ENCODE results near the gene ARHGEF33. TPM values are rescaled to one million over a fixed set of nuclear protein-coding genes. Genes with fewer than 3 reads are reported as not detected.

Gene ARHGEF33
- total RNA-seq, 1 experiment from 2014 or later = 0.71 TPM

GRCh38 chr2:38971377-38971776 is 81.7 kb downstream of the ARHGEF33 start:
- no TSS peak for BruUV-seq (replicated peaks)
- no peaks in the 10 kb centered on the region for H3K27me3 Mint-ChIP-seq (ENCODE audit: unreplicated experiment)
- no peak overlapping the region for H3K4me3 Mint-ChIP-seq (ENCODE audit: low read depth, unreplicated experiment)
- no peaks in the 10 kb centered on the region for H3K36me3 Mint-ChIP-seq (ENCODE audit: insufficient read depth, unreplicated experiment)
- CTCF ChIA-PET = no interaction called here
- no peaks in the 10 kb centered on the region for H3K4me1 Mint-ChIP-seq (ENCODE audit: low read depth, unreplicated experiment)
- no peaks in the 10 kb centered on the region for H3K9me3 Mint-ChIP-seq (ENCODE audit: low read depth, unreplicated experiment)
- no peak for TF ChIP-seq CTCF (IDR thresholded peaks at IDR 0.05; ENCODE audit: unreplicated experiment)
- intact Hi-C loops (cut with micrococcal nuclease; ENCODE audit: unreplicated experiment) = no loop called here
- DNase-seq = no peak
- H3K27ac Mint-ChIP-seq (ENCODE audit: unreplicated experiment) = no peak overlapping the region

DNA sequence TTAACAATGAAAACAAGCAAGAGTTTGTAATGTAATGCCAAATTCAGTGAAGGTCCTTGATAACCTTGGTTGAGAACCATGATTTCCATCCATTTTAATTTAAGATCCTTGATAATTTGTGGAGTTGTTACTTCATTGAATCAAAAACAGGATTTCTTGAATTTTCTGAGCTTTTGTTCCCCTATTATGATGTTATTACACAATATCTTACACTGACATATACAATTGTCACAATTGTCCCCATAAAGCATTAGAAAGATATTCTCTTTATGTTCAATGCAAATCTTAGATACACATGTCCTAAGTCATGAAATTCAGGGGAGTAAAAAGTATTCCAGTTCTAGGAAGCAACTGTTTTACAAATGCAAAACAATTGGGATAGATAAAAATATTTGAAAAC is 83.6 kb downstream of the ARHGEF33 start:
- no peaks in the 10 kb centered on the region for H3K4me1 Mint-ChIP-seq (ENCODE audit: low read depth, unreplicated experiment)
- H3K27ac Mint-ChIP-seq (ENCODE audit: unreplicated experiment) = no peak overlapping the region
- no peaks in the 10 kb centered on the region for H3K27me3 Mint-ChIP-seq (ENCODE audit: unreplicated experiment)
- CTCF ChIA-PET = no interaction called here
- H3K36me3 Mint-ChIP-seq (ENCODE audit: insufficient read depth, unreplicated experiment) = no peaks in the 10 kb centered on the region
- intact Hi-C loops (cut with micrococcal nuclease; ENCODE audit: unreplicated experiment) = no loop called here
- H3K9me3 Mint-ChIP-seq (ENCODE audit: low read depth, unreplicated experiment) = no peaks in the 10 kb centered on the region
- no peak for TF ChIP-seq CTCF (IDR thresholded peaks at IDR 0.05; ENCODE audit: unreplicated experiment)
- BruUV-seq (replicated peaks) = no TSS peak
- no peak overlapping the region for H3K4me3 Mint-ChIP-seq (ENCODE audit: low read depth, unreplicated experiment)
- no peak for DNase-seq

DNA sequence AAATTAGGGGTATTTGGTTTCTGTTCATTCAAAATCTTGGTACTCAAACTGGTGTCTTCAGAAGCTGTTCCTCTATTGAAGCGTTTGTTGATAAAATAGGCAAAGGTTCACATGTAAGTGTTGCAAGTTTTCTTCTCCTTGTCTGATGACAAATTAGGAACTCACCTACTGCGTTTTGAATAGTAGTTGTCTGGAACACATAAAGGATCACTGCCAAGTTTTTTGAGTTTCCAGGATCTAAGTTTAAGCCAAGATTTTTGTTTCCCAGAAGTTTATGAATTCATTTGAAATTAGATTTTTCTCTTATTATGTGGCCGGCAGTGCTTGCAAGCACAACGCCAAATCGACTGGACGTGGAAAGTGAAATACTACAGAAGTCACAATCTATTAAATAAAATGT is 85.4 kb downstream of the ARHGEF33 start:
- H3K27me3 Mint-ChIP-seq (ENCODE audit: unreplicated experiment) = no peaks in the 10 kb centered on the region
- no peak overlapping the region for H3K27ac Mint-ChIP-seq (ENCODE audit: unreplicated experiment)
- no peak overlapping the region for H3K4me3 Mint-ChIP-seq (ENCODE audit: low read depth, unreplicated experiment)
- no peaks in the 10 kb centered on the region for H3K9me3 Mint-ChIP-seq (ENCODE audit: low read depth, unreplicated experiment)
- DNase-seq = no peak
- H3K36me3 Mint-ChIP-seq (ENCODE audit: insufficient read depth, unreplicated experiment) = no peaks in the 10 kb centered on the region
- no peaks in the 10 kb centered on the region for H3K4me1 Mint-ChIP-seq (ENCODE audit: low read depth, unreplicated experiment)
- intact Hi-C loops (cut with micrococcal nuclease; ENCODE audit: unreplicated experiment) = no loop called here
- no peak for TF ChIP-seq CTCF (IDR thresholded peaks at IDR 0.05; ENCODE audit: unreplicated experiment)
- CTCF ChIA-PET = no interaction called here
- BruUV-seq (replicated peaks) = no TSS peak

- Mint-ChIP-seq H3K36me3 (ENCODE audit: insufficient read depth, unreplicated experiment) (no peaks in the 10 kb centered on the region), H3K27me3 (ENCODE audit: unreplicated experiment) (no peaks in the 10 kb centered on the region), H3K27ac (ENCODE audit: unreplicated experiment) (no peak overlapping the region), H3K4me1 (ENCODE audit: low read depth, unreplicated experiment) (no peaks in the 10 kb centered on the region), H3K9me3 (ENCODE audit: low read depth, unreplicated experiment) (no peaks in the 10 kb centered on the region), H3K4me3 (ENCODE audit: low read depth, unreplicated experiment) (no peak overlapping the region)
- no peak for DNase-seq
- intact Hi-C loops (cut with micrococcal nuclease; ENCODE audit: unreplicated experiment) = no loop called here
- BruUV-seq (replicated peaks) = no TSS peak
- CTCF ChIA-PET = no interaction called here
- no peak for TF ChIP-seq CTCF (IDR thresholded peaks at IDR 0.05; ENCODE audit: unreplicated experiment)
These were observed 87.4 kb downstream of the ARHGEF33 start for GRCh38 chr2:38977047-38977446.

Data from Calu3 (cell line).